HEK293 (cell line): ENCODE data around the gene AFF1.

Experiments used
- CTCF ChIA-PET: fragments of 350-600 bp; formaldehyde crosslinking; extraction: SDS; loops from one replicate; lab custom pipeline; 2021; ENCODE audit warnings: antibody characterized with exemption; lab: Yijun Ruan, JAX
- POLR2A ChIA-PET: fragments of 300-600 bp; formaldehyde crosslinking; extraction: SDS; loops from one replicate; lab custom pipeline; 2020; ENCODE audit warnings: antibody characterized with exemption, inconsistent platforms; lab: Yijun Ruan, JAX
- H3K27ac ChIP-seq: fragments of 200-500 bp; sonication (Bioruptor generic); 2 replicates; pipeline ENCODE4 v1.5.1; 2014; ENCODE audit warnings: low read depth, low read length, control low read depth, inconsistent platforms; ENCODE audit errors: extremely low read depth
- H3K36me3 ChIP-seq, 2 experiments: fragments of 200-500 bp in 1 of 2; sonication (Bioruptor generic) in 1 of 2; 1 replicate in 1 of 2; 2 replicates in 1 of 2; pipeline ENCODE4 v1.5.1; 2014 to 2017; ENCODE audit warnings: inconsistent platforms in 2 of 2, low read length in 2 of 2; ENCODE audit not compliant: control insufficient read depth in 2 of 2, insufficient read depth in 1 of 2
- H3K4me1 ChIP-seq: fragments of 200-500 bp; sonication (Bioruptor generic); 2 replicates; pipeline ENCODE4 v1.5.1; 2014; ENCODE audit warnings: mild to moderate bottlenecking, low read length, inconsistent platforms; ENCODE audit not compliant: control insufficient read depth, insufficient read depth
- H3K4me3 ChIP-seq: 2 replicates; pipeline ENCODE4 v1.5.1; 2011; ENCODE audit warnings: low read depth, mild to moderate bottlenecking, control low read depth, low read length, moderate library complexity
- H3K9me3 ChIP-seq: fragments of 200-500 bp; sonication (Bioruptor generic); 2 replicates; pipeline ENCODE4 v1.5.1; 2014; ENCODE audit warnings: low read depth, low read length, inconsistent platforms; ENCODE audit not compliant: control insufficient read depth, insufficient read depth
- BCL11A ChIP-seq: fragments of 450-650 bp; formaldehyde crosslinking; IDR thresholded peaks from 2 replicates; pipeline ENCODE4 v1.5.1; 2016; ENCODE audit warnings: low read depth, missing biosample characterization, missing genetic modification characterization
- GLI4 ChIP-seq: fragments of 450-650 bp; formaldehyde crosslinking; IDR thresholded peaks from 2 replicates; pipeline ENCODE4 v1.5.1; 2016; ENCODE audit warnings: missing biosample characterization, missing genetic modification characterization
- KLF7 ChIP-seq: fragments of 450-650 bp; formaldehyde crosslinking; IDR thresholded peaks from 2 replicates; pipeline ENCODE4 v1.5.1; 2016; ENCODE audit warnings: missing biosample characterization, missing genetic modification characterization, borderline replicate concordance
- MEIS1 ChIP-seq: sonication (generic); formaldehyde crosslinking; IDR thresholded peaks from 2 replicates; pipeline ENCODE4 v1.8.1; 2022; ENCODE audit warnings: missing genetic modification reagents, mild to moderate bottlenecking, borderline replicate concordance
- TCF7L2 ChIP-seq: IDR thresholded peaks from 2 replicates; pipeline ENCODE4 v1.6.1; 2011; ENCODE audit warnings: low read depth, mild to moderate bottlenecking, inconsistent platforms, low read length, moderate library complexity, borderline replicate concordance
- ZNF112 ChIP-seq: fragments of 450-650 bp; formaldehyde crosslinking; IDR thresholded peaks from 2 replicates; pipeline ENCODE4 v1.5.0; 2017; ENCODE audit warnings: missing biosample characterization, missing genetic modification characterization
- ZNF174 ChIP-seq: fragments of 450-650 bp; formaldehyde crosslinking; IDR thresholded peaks from 2 replicates; pipeline ENCODE4 v1.5.0; 2017; ENCODE audit warnings: missing biosample characterization, mild to moderate bottlenecking, missing genetic modification characterization
- ZNF23 ChIP-seq: fragments of 450-650 bp; formaldehyde crosslinking; IDR thresholded peaks from 2 replicates; pipeline ENCODE4 v1.5.1; 2016; ENCODE audit warnings: missing biosample characterization, missing genetic modification characterization, borderline replicate concordance
- ZNF248 ChIP-seq: fragments of 450-650 bp; formaldehyde crosslinking; IDR thresholded peaks from 2 replicates; pipeline ENCODE4 v1.5.1; 2017; ENCODE audit warnings: missing biosample characterization, missing genetic modification characterization
- ZNF311 ChIP-seq: fragments of 450-650 bp; formaldehyde crosslinking; IDR thresholded peaks from 2 replicates; pipeline ENCODE4 v1.5.1; 2017; ENCODE audit warnings: missing biosample characterization, missing genetic modification characterization, borderline replicate concordance
- ZNF391 ChIP-seq: fragments of 450-650 bp; formaldehyde crosslinking; IDR thresholded peaks from 2 replicates; pipeline ENCODE4 v1.5.1; 2016; ENCODE audit warnings: low read depth, missing biosample characterization, missing genetic modification characterization, borderline replicate concordance
- ZNF510 ChIP-seq: fragments of 450-650 bp; formaldehyde crosslinking; IDR thresholded peaks from 2 replicates; pipeline ENCODE4 v1.5.1; 2018; ENCODE audit warnings: mild to moderate bottlenecking, missing genetic modification characterization, missing biosample characterization; ENCODE audit not compliant: insufficient replicate concordance
- ZNF521 ChIP-seq: fragments of 450-650 bp; formaldehyde crosslinking; IDR thresholded peaks from 2 replicates; pipeline ENCODE4 v1.5.1; 2017; ENCODE audit warnings: missing biosample characterization, mild to moderate bottlenecking, missing genetic modification characterization
- ZNF596 ChIP-seq: fragments of 450-650 bp; IDR thresholded peaks from 2 replicates; pipeline ENCODE4 v1.5.0; 2018; ENCODE audit warnings: missing biosample characterization, mild to moderate bottlenecking, missing genetic modification characterization, moderate library complexity
- ZNF600 ChIP-seq: fragments of 450-650 bp; formaldehyde crosslinking; IDR thresholded peaks from 2 replicates; pipeline ENCODE4 v1.5.1; 2016; ENCODE audit warnings: missing biosample characterization, missing genetic modification characterization
- ZNF629 ChIP-seq: fragments of 450-650 bp; formaldehyde crosslinking; IDR thresholded peaks from 2 replicates; pipeline ENCODE4 v1.5.1; 2017; ENCODE audit warnings: missing biosample characterization, missing genetic modification characterization
- TF ChIP-seq, protein P1 (sequence below): fragments of 450-650 bp; formaldehyde crosslinking; IDR thresholded peaks from 2 replicates; pipeline ENCODE4 v1.5.1; 2016; ENCODE audit warnings: missing biosample characterization, missing genetic modification characterization
- TF ChIP-seq, protein P2 (sequence below): fragments of 450-650 bp; IDR thresholded peaks from 2 replicates; pipeline ENCODE4 v1.5.1; 2018; ENCODE audit warnings: missing biosample characterization, mild to moderate bottlenecking, missing genetic modification characterization
- TF ChIP-seq, protein P3 (sequence below): fragments of 450-650 bp; formaldehyde crosslinking; optimal IDR thresholded peaks from 2 replicates; pipeline ENCODE3; 2016; ENCODE audit warnings: missing biosample characterization, mild to moderate bottlenecking, missing genetic modification characterization
- TF ChIP-seq, protein P4 (sequence below): fragments of 450-650 bp; formaldehyde crosslinking; conservative IDR thresholded peaks from 2 replicates; pipeline ENCODE4 v1.5.1; 2016; ENCODE audit warnings: low read depth, missing biosample characterization, missing genetic modification characterization

AFF1 gene

DNA sequence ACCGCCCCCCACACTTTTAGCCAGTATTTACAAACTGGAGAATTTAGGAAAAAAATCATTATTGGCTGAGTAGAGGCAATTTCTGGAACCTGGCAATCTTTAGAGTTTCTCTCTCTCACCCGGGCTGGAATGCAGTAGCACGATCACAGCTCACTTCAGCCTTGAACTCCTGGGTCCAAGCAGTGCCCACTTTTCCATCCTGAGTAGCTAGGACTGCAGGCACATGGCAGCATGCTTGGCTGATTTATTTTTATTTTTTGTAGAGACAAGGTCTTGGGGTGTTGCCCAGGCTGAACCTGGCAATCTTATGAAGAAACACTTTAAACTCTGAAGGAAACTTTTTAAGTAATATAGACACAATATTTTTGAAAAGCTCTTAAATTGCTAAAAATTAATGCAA is 120.1 kb downstream of the AFF1 start:
- Histone ChIP-seq H3K27ac (no peak overlapping the region), H3K4me3 (no peak overlapping the region), H3K9me3 (no peaks in the 10 kb centered on the region), H3K4me1 (0 out of 2 replicates have a peak, but pooled peaks cover 4% of the 10 kb centered on the region), H3K36me3 (no peaks in the 10 kb centered on the region)
- no peak for TF ChIP-seq ZNF521 (tag by site-specific recombination)
- TF ChIP-seq, protein P1, sequence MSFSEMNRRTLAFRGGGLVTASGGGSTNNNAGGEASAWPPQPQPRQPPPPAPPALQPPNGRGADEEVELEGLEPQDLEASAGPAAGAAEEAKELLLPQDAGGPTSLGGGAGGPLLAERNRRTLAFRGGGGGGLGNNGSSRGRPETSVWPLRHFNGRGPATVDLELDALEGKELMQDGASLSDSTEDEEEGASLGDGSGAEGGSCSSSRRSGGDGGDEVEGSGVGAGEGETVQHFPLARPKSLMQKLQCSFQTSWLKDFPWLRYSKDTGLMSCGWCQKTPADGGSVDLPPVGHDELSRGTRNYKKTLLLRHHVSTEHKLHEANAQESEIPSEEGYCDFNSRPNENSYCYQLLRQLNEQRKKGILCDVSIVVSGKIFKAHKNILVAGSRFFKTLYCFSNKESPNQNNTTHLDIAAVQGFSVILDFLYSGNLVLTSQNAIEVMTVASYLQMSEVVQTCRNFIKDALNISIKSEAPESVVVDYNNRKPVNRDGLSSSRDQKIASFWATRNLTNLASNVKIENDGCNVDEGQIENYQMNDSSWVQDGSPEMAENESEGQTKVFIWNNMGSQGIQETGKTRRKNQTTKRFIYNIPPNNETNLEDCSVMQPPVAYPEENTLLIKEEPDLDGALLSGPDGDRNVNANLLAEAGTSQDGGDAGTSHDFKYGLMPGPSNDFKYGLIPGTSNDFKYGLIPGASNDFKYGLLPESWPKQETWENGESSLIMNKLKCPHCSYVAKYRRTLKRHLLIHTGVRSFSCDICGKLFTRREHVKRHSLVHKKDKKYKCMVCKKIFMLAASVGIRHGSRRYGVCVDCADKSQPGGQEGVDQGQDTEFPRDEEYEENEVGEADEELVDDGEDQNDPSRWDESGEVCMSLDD (tag by site-specific recombination) = no peak
- no peak for TF ChIP-seq ZNF112
- TF ChIP-seq, protein P2, sequence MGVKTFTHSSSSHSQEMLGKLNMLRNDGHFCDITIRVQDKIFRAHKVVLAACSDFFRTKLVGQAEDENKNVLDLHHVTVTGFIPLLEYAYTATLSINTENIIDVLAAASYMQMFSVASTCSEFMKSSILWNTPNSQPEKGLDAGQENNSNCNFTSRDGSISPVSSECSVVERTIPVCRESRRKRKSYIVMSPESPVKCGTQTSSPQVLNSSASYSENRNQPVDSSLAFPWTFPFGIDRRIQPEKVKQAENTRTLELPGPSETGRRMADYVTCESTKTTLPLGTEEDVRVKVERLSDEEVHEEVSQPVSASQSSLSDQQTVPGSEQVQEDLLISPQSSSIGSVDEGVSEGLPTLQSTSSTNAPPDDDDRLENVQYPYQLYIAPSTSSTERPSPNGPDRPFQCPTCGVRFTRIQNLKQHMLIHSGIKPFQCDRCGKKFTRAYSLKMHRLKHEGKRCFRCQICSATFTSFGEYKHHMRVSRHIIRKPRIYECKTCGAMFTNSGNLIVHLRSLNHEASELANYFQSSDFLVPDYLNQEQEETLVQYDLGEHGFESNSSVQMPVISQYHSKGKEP = no peak
- no peak for TF ChIP-seq ZNF174
- no peak for TF ChIP-seq ZNF629 (tag by site-specific recombination)
- POLR2A ChIA-PET = no interaction called here
- CTCF ChIA-PET = interaction anchor here (0.7 to 1.0 kb wide), 2 partner anchors 21 to 51 kb away, joined by 3 read pairs; no protein-coding TSS in a partner anchor

DNA sequence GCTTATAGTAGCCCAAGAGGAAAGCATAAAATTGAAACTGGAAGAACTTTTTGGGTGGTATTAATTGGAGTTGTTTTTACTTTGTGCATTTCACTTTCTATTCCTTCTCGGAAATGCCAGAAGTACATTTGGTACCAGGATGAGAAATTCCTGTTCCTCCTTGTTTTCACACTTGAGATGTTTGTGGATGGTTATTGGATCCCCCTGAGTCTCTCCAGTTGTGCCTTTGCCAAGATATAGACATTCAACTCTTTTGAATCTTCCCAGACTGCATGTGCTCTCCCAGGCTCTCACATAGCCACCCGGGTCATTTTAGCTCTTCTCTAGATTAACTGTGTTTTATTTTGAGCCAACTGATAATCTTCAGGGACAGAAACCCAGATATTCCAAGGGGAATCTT is 120.5 kb downstream of the AFF1 start:
- H3K36me3 ChIP-seq = no peaks in the 10 kb centered on the region
- POLR2A ChIA-PET = no interaction called here
- no peak overlapping the region for H3K4me3 ChIP-seq
- H3K4me1 ChIP-seq = peaks cover 4% of the 10 kb centered on the region; the same call in 1 of the 2 replicates
- H3K27ac ChIP-seq = no peak overlapping the region
- CTCF ChIA-PET = interaction anchor here (0.7 to 1.1 kb wide), 3 partner anchors 20 to 51 kb away, joined by 3 read pairs; no protein-coding TSS in a partner anchor
- TF ChIP-seq ZNF391 (no peak), GLI4 (no peak), ZNF311 (tag by site-specific recombination) (no peak), ZNF596 (tag by site-specific recombination) (no peak)
- H3K9me3 ChIP-seq = no peaks in the 10 kb centered on the region

DNA sequence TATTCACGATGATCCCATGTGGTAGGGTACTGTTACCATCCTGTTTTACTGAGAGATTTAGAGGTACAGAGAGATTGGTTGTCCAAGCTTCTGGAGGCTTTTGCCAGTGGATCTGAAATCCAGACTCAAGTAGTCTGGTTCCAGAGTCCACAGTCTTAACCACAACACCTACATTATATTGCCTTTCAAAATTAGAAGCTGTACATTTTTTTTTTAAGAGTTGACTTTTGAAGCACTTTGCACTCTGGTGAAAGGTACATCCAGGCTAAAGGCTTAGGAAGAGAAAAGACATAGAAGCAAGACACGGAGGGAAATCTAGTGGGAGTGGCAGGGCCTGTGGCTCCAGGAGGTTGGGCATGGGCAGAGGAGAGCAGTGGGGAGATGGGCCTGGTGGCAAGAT is 122.1 kb downstream of the AFF1 start:
- H3K4me3 ChIP-seq = no peak overlapping the region
- H3K36me3 ChIP-seq = no peaks in the 10 kb centered on the region
- ChIA-PET CTCF (interaction anchor here (1.4 kb wide), 1 partner anchor 134 kb away, joined by 6 read pairs; no protein-coding TSS in a partner anchor), POLR2A (no interaction called here)
- H3K4me1 ChIP-seq = peaks cover 8% of the 10 kb centered on the region; the same call in 1 of the 2 replicates
- no peaks in the 10 kb centered on the region for H3K9me3 ChIP-seq
- no peak overlapping the region for H3K27ac ChIP-seq
- no peak for TF ChIP-seq ZNF510 (tag by site-specific recombination)
- no peak for TF ChIP-seq ZNF23 (tag by site-specific recombination)
- no peak for TF ChIP-seq TCF7L2
- TF ChIP-seq GLI4 = no peak
- TF ChIP-seq ZNF600 = no peak
- TF ChIP-seq, protein P3, sequence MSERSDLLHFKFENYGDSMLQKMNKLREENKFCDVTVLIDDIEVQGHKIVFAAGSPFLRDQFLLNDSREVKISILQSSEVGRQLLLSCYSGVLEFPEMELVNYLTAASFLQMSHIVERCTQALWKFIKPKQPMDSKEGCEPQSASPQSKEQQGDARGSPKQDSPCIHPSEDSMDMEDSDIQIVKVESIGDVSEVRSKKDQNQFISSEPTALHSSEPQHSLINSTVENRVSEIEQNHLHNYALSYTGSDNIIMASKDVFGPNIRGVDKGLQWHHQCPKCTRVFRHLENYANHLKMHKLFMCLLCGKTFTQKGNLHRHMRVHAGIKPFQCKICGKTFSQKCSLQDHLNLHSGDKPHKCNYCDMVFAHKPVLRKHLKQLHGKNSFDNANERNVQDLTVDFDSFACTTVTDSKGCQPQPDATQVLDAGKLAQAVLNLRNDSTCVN (tag by site-specific recombination) = no peak
- TF ChIP-seq BCL11A = no peak
- TF ChIP-seq KLF7 (tag by site-specific recombination) = no peak
- TF ChIP-seq ZNF248 (tag by site-specific recombination) = no peak
- no peak for TF ChIP-seq MEIS1 (CRISPR knock-in tag)
- TF ChIP-seq, protein P4, sequence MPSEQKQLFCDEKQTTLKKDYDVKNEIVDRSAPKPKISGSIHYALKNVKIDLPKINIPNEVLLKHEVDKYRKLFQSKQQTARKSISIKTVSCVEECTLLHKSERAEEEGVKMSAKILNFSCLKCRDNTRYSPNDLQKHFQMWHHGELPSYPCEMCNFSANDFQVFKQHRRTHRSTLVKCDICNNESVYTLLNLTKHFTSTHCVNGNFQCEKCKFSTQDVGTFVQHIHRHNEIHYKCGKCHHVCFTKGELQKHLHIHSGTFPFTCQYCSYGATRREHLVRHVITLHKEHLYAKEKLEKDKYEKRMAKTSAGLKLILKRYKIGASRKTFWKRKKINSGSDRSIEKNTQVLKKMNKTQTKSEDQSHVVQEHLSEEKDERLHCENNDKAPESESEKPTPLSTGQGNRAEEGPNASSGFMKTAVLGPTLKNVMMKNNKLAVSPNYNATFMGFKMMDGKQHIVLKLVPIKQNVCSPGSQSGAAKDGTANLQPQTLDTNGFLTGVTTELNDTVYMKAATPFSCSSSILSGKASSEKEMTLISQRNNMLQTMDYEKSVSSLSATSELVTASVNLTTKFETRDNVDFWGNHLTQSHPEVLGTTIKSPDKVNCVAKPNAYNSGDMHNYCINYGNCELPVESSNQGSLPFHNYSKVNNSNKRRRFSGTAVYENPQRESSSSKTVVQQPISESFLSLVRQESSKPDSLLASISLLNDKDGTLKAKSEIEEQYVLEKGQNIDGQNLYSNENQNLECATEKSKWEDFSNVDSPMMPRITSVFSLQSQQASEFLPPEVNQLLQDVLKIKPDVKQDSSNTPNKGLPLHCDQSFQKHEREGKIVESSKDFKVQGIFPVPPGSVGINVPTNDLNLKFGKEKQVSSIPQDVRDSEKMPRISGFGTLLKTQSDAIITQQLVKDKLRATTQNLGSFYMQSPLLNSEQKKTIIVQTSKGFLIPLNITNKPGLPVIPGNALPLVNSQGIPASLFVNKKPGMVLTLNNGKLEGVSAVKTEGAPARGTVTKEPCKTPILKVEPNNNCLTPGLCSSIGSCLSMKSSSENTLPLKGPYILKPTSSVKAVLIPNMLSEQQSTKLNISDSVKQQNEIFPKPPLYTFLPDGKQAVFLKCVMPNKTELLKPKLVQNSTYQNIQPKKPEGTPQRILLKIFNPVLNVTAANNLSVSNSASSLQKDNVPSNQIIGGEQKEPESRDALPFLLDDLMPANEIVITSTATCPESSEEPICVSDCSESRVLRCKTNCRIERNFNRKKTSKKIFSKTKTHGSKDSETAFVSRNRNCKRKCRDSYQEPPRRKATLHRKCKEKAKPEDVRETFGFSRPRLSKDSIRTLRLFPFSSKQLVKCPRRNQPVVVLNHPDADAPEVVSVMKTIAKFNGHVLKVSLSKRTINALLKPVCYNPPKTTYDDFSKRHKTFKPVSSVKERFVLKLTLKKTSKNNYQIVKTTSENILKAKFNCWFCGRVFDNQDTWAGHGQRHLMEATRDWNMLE = no peak
